GM12864 (cell line): Measurements from ENCODE around the gene CMTM2.

Experiments used
- DNase-seq: peaks from one replicate; pipeline ENCODE4 v3.0.0-alpha.2; 2011; ENCODE audit warnings: low read depth
- H3K4me3 ChIP-seq: 2 replicates; pipeline ENCODE4 v1.5.1; 2011; ENCODE audit warnings: mild to moderate bottlenecking, low read depth, low read length, control low read depth
- CTCF ChIP-seq: IDR thresholded peaks from 2 replicates; pipeline ENCODE4 v1.5.1; 2011; ENCODE audit warnings: low read depth, mild to moderate bottlenecking, moderate library complexity, low read length, control low read depth, inconsistent platforms; ENCODE audit errors: missing control alignments

The CMTM2 gene

GRCh38 chr16:66574081-66574480, 5.2 kb upstream of the CMTM2 start:
- DNase-seq = no peak
- TF ChIP-seq CTCF = no peak
- no peak overlapping the region for H3K4me3 ChIP-seq

GRCh38 chr16:66574531-66574930, 4.7 kb upstream of the CMTM2 start:
- H3K4me3 ChIP-seq = no peak overlapping the region
- TF ChIP-seq CTCF = no peak
- DNase-seq = no peak

- no peak for TF ChIP-seq CTCF
- H3K4me3 ChIP-seq = no peak overlapping the region
- no peak for DNase-seq
These were observed 4.2 kb upstream of the CMTM2 start for GRCh38 chr16:66575060-66575459.

- H3K4me3 ChIP-seq = no peak overlapping the region
- no peak for DNase-seq
- no peak for TF ChIP-seq CTCF
These were observed 3.0 kb upstream of the CMTM2 start for GRCh38 chr16:66576296-66576695.

- no peak overlapping the region for H3K4me3 ChIP-seq
- no peak for TF ChIP-seq CTCF
- no peak for DNase-seq
These were observed 1.4 kb downstream of the CMTM2 start for GRCh38 chr16:66580605-66581209.

GRCh38 chr16:66581246-66581952, 2.1 kb downstream of the CMTM2 start:
- no peak overlapping the region for H3K4me3 ChIP-seq
- no peak for TF ChIP-seq CTCF
- no peak for DNase-seq
